ENCODE data around the gene FARS2.

DNA sequence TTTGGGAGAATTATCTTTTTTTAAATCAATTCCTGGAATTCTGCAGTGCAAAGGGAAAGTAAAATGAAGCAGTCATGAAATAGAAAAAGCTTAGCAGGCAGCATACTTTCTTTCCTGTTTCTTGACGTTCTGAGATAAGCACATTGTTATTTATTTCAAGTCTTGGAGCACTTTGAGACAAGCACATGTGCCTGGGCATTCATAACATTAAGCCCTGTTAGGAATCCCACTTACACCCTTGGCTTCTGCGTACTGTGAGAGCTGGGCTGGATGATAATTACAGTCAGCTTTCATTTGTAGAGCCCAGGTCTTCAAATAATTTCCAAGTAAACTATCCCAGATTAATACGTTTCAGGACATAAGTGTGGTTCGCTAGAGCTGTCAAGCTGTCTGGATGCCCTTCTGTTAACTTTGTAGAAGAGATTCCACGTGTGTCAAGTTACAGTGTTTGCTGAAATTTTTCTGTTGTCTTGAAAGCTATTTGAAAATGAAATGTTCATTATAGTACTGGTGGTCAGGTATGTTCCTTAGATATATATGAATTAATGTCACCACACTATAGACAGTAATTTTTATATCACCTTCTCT is 8.9 kb downstream of the FARS2 start:
- TF ChIP-seq, protein P1, sequence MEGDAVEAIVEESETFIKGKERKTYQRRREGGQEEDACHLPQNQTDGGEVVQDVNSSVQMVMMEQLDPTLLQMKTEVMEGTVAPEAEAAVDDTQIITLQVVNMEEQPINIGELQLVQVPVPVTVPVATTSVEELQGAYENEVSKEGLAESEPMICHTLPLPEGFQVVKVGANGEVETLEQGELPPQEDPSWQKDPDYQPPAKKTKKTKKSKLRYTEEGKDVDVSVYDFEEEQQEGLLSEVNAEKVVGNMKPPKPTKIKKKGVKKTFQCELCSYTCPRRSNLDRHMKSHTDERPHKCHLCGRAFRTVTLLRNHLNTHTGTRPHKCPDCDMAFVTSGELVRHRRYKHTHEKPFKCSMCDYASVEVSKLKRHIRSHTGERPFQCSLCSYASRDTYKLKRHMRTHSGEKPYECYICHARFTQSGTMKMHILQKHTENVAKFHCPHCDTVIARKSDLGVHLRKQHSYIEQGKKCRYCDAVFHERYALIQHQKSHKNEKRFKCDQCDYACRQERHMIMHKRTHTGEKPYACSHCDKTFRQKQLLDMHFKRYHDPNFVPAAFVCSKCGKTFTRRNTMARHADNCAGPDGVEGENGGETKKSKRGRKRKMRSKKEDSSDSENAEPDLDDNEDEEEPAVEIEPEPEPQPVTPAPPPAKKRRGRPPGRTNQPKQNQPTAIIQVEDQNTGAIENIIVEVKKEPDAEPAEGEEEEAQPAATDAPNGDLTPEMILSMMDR (IDR thresholded peaks at IDR 0.05), result no peak
- TF ChIP-seq ESRRA (CRISPR knock-in tag; IDR thresholded peaks at IDR 0.05; ENCODE audit: borderline replicate concordance) (no peak), ZNF232 (CRISPR knock-in tag; IDR thresholded peaks at IDR 0.05) (no peak), TEAD4 (CRISPR knock-in tag; IDR thresholded peaks at IDR 0.05) (no peak), ZNF416 (CRISPR knock-in tag; IDR thresholded peaks at IDR 0.05) (no peak), SP1 (CRISPR knock-in tag; conservative IDR thresholded peaks at IDR 0.05) (no peak), TCF7 (CRISPR knock-in tag; IDR thresholded peaks at IDR 0.05; ENCODE audit: low read depth) (no peak), MYBL2 (CRISPR knock-in tag; IDR thresholded peaks at IDR 0.05) (no peak), JUN (CRISPR knock-in tag; IDR thresholded peaks at IDR 0.05) (no peak), CREM (CRISPR knock-in tag; IDR thresholded peaks at IDR 0.05) (no peak), ZNF121 (CRISPR knock-in tag; IDR thresholded peaks at IDR 0.05) (no peak), TEAD1 (CRISPR knock-in tag; IDR thresholded peaks at IDR 0.05) (no peak)
- TF ChIP-seq, protein P2, sequence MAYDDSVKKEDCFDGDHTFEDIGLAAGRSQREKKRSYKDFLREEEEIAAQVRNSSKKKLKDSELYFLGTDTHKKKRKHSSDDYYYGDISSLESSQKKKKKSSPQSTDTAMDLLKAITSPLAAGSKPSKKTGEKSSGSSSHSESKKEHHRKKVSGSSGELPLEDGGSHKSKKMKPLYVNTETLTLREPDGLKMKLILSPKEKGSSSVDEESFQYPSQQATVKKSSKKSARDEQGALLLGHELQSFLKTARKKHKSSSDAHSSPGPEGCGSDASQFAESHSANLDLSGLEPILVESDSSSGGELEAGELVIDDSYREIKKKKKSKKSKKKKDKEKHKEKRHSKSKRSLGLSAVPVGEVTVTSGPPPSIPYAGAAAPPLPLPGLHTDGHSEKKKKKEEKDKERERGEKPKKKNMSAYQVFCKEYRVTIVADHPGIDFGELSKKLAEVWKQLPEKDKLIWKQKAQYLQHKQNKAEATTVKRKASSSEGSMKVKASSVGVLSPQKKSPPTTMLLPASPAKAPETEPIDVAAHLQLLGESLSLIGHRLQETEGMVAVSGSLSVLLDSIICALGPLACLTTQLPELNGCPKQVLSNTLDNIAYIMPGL (CRISPR knock-in tag; IDR thresholded peaks at IDR 0.05), result no peak
- TF ChIP-seq, protein P3, sequence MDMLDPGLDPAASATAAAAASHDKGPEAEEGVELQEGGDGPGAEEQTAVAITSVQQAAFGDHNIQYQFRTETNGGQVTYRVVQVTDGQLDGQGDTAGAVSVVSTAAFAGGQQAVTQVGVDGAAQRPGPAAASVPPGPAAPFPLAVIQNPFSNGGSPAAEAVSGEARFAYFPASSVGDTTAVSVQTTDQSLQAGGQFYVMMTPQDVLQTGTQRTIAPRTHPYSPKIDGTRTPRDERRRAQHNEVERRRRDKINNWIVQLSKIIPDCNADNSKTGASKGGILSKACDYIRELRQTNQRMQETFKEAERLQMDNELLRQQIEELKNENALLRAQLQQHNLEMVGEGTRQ (CRISPR knock-in tag; IDR thresholded peaks at IDR 0.05), result no peak

Measured in WTC11 (cell line).